ENCODE results near the gene AUH. TPM values are rescaled to one million over a fixed set of nuclear protein-coding genes. Genes with fewer than 3 reads are reported as not detected.

The AUH gene
- total and polyA plus RNA-seq, 2 donors from 2014 or later, result 31.6 to 63.5 TPM

DNA sequence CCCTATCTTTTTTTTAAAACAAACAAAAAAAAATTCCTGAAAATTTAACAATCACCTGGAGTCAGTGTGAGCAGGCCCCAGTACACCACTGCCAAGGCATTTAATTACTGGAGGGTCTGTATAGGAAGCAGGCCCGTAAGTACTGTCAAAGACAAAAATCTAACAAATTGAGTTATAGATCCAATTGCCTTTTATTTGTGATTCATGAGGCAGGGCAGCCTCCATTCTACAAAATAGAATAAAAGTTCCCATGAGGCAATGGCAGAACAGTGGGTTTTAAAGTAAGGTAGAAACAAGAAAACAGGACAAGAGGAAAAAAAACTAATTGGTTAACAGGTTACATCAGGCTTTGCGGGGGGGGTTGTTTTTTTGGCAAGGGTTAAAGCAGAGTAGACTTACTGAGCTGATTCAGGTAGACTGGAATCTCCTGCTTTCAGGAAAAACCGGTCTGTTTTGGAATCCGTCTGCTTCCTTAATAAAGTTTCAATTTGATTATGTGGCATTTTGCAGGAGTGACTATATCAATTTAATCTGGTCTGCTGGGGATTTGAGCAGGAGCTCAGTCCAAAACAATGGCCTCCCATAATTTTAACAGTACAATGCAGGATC is 48.9 kb downstream of the AUH start:
- FAIRE-seq, result no peak
- DNase-seq, result peak in 2 of 5 donors; percentile 49 to 66

GRCh38 chr9:91310037-91310436 is 51.7 kb downstream of the AUH start:
- H3K27ac ChIP-seq (ENCODE audit: low read depth in 2 of 2, low read length in 2 of 2), result no peak overlapping the region
- H3K4me1 ChIP-seq (ENCODE audit: control insufficient read depth in 2 of 3, insufficient read depth in 2 of 3, low read depth in 1 of 3, low read length in 3 of 3), result no peaks in the 10 kb centered on the region
- H3K9ac ChIP-seq (ENCODE audit: low read length in 3 of 3), result no peak overlapping the region
- no peaks in the 10 kb centered on the region for H3K9me3 ChIP-seq (ENCODE audit: control insufficient read depth in 2 of 3, insufficient read depth in 1 of 3, low read length in 3 of 3)
- DNase-seq, result no peak
- no peaks in the 10 kb centered on the region for H3K27me3 ChIP-seq (ENCODE audit: control insufficient read depth, insufficient read depth, low read length)
- H3K36me3 ChIP-seq (ENCODE audit: control insufficient read depth in 2 of 3, insufficient read depth in 3 of 3, low read length in 3 of 3), result no peaks in the 10 kb centered on the region
- TF ChIP-seq CTCF (IDR thresholded peaks at IDR 0.05; ENCODE audit: borderline replicate concordance, extremely low read depth, insufficient read depth), result no peak
- H3K4me3 ChIP-seq (ENCODE audit: low read length in 3 of 3), result no peak overlapping the region
- FAIRE-seq, result no peak
- intact Hi-C loops (cut with DNase I), result no loop called here

More for the DNA sequence above, 48.9 kb downstream of the AUH start:
- Histone ChIP-seq H3K4me3 (ENCODE audit: low read length in 3 of 3) (no peak overlapping the region), H3K4me1 (ENCODE audit: control insufficient read depth in 2 of 3, insufficient read depth in 2 of 3, low read depth in 1 of 3, low read length in 3 of 3) (no peaks in the 10 kb centered on the region), H3K27ac (ENCODE audit: low read depth in 2 of 2, low read length in 2 of 2) (no peak overlapping the region), H3K9ac (ENCODE audit: low read length in 3 of 3) (no peak overlapping the region), H3K27me3 (ENCODE audit: control insufficient read depth, insufficient read depth, low read length) (no peaks in the 10 kb centered on the region), H3K9me3 (ENCODE audit: control insufficient read depth in 2 of 3, insufficient read depth in 1 of 3, low read length in 3 of 3) (no peaks in the 10 kb centered on the region), H3K36me3 (ENCODE audit: control insufficient read depth in 2 of 3, insufficient read depth in 3 of 3, low read length in 3 of 3) (no peaks in the 10 kb centered on the region)
- intact Hi-C loops (cut with DNase I), result no loop called here
- TF ChIP-seq CTCF (IDR thresholded peaks at IDR 0.05; ENCODE audit: borderline replicate concordance, extremely low read depth, insufficient read depth), result no peak

DNA sequence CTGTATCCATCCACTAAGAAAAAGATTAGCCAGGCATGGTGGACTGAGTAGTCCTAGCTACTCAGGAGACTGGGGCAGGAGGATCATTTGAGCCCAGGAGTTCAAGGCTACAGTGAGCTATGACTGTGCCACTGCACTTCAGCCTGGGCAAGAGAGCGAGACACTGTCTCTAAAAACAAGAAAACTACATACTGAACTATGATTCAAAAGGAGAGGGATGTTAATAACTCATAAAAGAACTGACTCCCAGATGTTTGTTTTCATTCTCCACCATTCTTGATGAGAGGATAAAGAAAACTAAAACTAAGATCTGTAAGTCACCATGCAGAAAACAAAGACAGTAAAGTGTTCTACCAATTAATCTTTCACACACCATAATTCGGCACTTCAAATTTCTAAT is 53.5 kb downstream of the AUH start:
- no peak for FAIRE-seq
- no peak overlapping the region for H3K27ac ChIP-seq (ENCODE audit: low read depth in 2 of 2, low read length in 2 of 2)
- no peaks in the 10 kb centered on the region for H3K36me3 ChIP-seq (ENCODE audit: control insufficient read depth in 2 of 3, insufficient read depth in 3 of 3, low read length in 3 of 3)
- H3K4me3 ChIP-seq (ENCODE audit: low read length in 3 of 3), result no peak overlapping the region
- DNase-seq, result peak in 1 of 5 donors; percentile 20
- intact Hi-C loops (cut with DNase I), result no loop called here
- no peaks in the 10 kb centered on the region for H3K9me3 ChIP-seq (ENCODE audit: control insufficient read depth in 2 of 3, insufficient read depth in 1 of 3, low read length in 3 of 3)
- H3K27me3 ChIP-seq (ENCODE audit: control insufficient read depth, insufficient read depth, low read length), result no peaks in the 10 kb centered on the region
- no peak for TF ChIP-seq CTCF (IDR thresholded peaks at IDR 0.05; ENCODE audit: borderline replicate concordance, extremely low read depth, insufficient read depth)
- H3K9ac ChIP-seq (ENCODE audit: low read length in 3 of 3), result no peak overlapping the region
- no peaks in the 10 kb centered on the region for H3K4me1 ChIP-seq (ENCODE audit: control insufficient read depth in 2 of 3, insufficient read depth in 2 of 3, low read depth in 1 of 3, low read length in 3 of 3)

- H3K4me3 ChIP-seq (ENCODE audit: low read length in 3 of 3), result no peak overlapping the region
- no peaks in the 10 kb centered on the region for H3K27me3 ChIP-seq (ENCODE audit: control insufficient read depth, insufficient read depth, low read length)
- intact Hi-C loops (cut with DNase I), result no loop called here
- no peak overlapping the region for H3K27ac ChIP-seq (ENCODE audit: low read depth in 2 of 2, low read length in 2 of 2)
- no peaks in the 10 kb centered on the region for H3K36me3 ChIP-seq (ENCODE audit: control insufficient read depth in 2 of 3, insufficient read depth in 3 of 3, low read length in 3 of 3)
- FAIRE-seq (no peak), DNase-seq (no peak)
- no peak for TF ChIP-seq CTCF (IDR thresholded peaks at IDR 0.05; ENCODE audit: borderline replicate concordance, extremely low read depth, insufficient read depth)
- H3K4me1 ChIP-seq (ENCODE audit: control insufficient read depth in 2 of 3, insufficient read depth in 2 of 3, low read depth in 1 of 3, low read length in 3 of 3), result no peaks in the 10 kb centered on the region
- no peak overlapping the region for H3K9ac ChIP-seq (ENCODE audit: low read length in 3 of 3)
- no peaks in the 10 kb centered on the region for H3K9me3 ChIP-seq (ENCODE audit: control insufficient read depth in 2 of 3, insufficient read depth in 1 of 3, low read length in 3 of 3)
These were observed 54.4 kb downstream of the AUH start for GRCh38 chr9:91307279-91307678.

Data from kidney (tissue), 14 donors.